Measurements from ENCODE around the gene PPP2R3B. TPM values are rescaled to one million over a fixed set of nuclear protein-coding genes. Genes with fewer than 3 reads are reported as not detected.
"Not testable (repeated sequence)": the region's sequence is repeated elsewhere in the genome, so short reads cannot be mapped to it uniquely, and the experiment has no call there.

PPP2R3B gene
- total RNA-seq, 4 donors from 2014 or later = 7.8 to 27.9 (median 11.6) TPM

GRCh38 chrX:384861-385260 lies 1.8 kb downstream of the PPP2R3B start:
- intact Hi-C loops (cut with DNase I; ENCODE audit: low total_unique reads) = loop anchor here (5.0 kb wide), 1 partner anchor 1207 kb away; the partner anchor contains the start of gene AKAP17A
- DNase-seq = no peak

GRCh38 chrX:378443-378842 lies 8.3 kb downstream of the PPP2R3B start:
- in situ Hi-C loops (cut with MboI; ENCODE audit: low pct_ligation_motif_present in 1 of 4, low pct_unique_long_range_greater_than_20kb in 1 of 4, low sequenced_read_pairs in 3 of 4) = no loop called here
- no peak overlapping the region for H3K27ac ChIP-seq
- no peak overlapping the region for H3K4me3 ChIP-seq
- no peak for DNase-seq
- TF ChIP-seq EP300 (IDR thresholded peaks at IDR 0.05; ENCODE audit: low read depth) (no peak), CTCF (IDR thresholded peaks at IDR 0.05) (no peak), POLR2A (IDR thresholded peaks at IDR 0.05) (no peak), POLR2AphosphoS5 (IDR thresholded peaks at IDR 0.05) (no peak)
- peaks cover 28% of the 10 kb centered on the region for H3K27me3 ChIP-seq
- no peaks in the 10 kb centered on the region for H3K36me3 ChIP-seq
- H3K4me1 ChIP-seq = peaks cover 0 to 14% (median 11%) of the 10 kb centered on the region in 4 donors
- no peaks in the 10 kb centered on the region for H3K9me3 ChIP-seq
- 63 to 81% methylated on average over 13 of the region's 13 CpGs for WGBS, 2 donors (ENCODE audit: low coverage in 1 of 2)
- intact Hi-C loops (cut with DNase I; ENCODE audit: low total_unique reads) = no loop called here

More at GRCh38 chrX:384861-385260, 1.8 kb downstream of the PPP2R3B start:
- no peak overlapping the region for H3K4me3 ChIP-seq
- H3K36me3 ChIP-seq = no peaks in the 10 kb centered on the region
- H3K4me1 ChIP-seq = peaks cover 8 to 13% (median 11%) of the 10 kb centered on the region in 4 donors
- 89 to 95% methylated on average over 5 to 9 of the region's 9 CpGs for WGBS, 2 donors (ENCODE audit: low coverage in 1 of 2)
- no peaks in the 10 kb centered on the region for H3K9me3 ChIP-seq
- in situ Hi-C loops (cut with MboI; ENCODE audit: low pct_ligation_motif_present in 1 of 4, low pct_unique_long_range_greater_than_20kb in 1 of 4, low sequenced_read_pairs in 3 of 4) = no loop called here
- H3K27ac ChIP-seq = no peak overlapping the region
- no peaks in the 10 kb centered on the region for H3K27me3 ChIP-seq
- TF ChIP-seq CTCF (IDR thresholded peaks at IDR 0.05) = no peak
- no peak for TF ChIP-seq EP300 (IDR thresholded peaks at IDR 0.05; ENCODE audit: low read depth)
- no peak for TF ChIP-seq POLR2AphosphoS5 (IDR thresholded peaks at IDR 0.05)
- no peak for TF ChIP-seq POLR2A (IDR thresholded peaks at IDR 0.05)

GRCh38 chrX:376206-376605 lies 10.5 kb downstream of the PPP2R3B start:
- H3K4me1 ChIP-seq = peaks cover 0 to 21% (median 14%) of the 10 kb centered on the region in 4 donors
- in situ Hi-C loops (cut with MboI; ENCODE audit: low pct_ligation_motif_present in 1 of 4, low pct_unique_long_range_greater_than_20kb in 1 of 4, low sequenced_read_pairs in 3 of 4); DNase-seq; H3K4me3 ChIP-seq; H3K36me3 ChIP-seq; H3K9me3 ChIP-seq; H3K27ac ChIP-seq; intact Hi-C loops (cut with DNase I; ENCODE audit: low total_unique reads): not testable (repeated sequence)
- 91% methylated on average over 14 of the region's 16 CpGs; no CpG with 5 or more reads in 1 of the 2 donors for WGBS, 2 donors (ENCODE audit: low coverage in 1 of 2)
- H3K27me3 ChIP-seq = peaks cover 49% of the 10 kb centered on the region

- no peak for TF ChIP-seq CTCF (IDR thresholded peaks at IDR 0.05)
- no peak for TF ChIP-seq POLR2AphosphoS5 (IDR thresholded peaks at IDR 0.05)
- TF ChIP-seq POLR2A (IDR thresholded peaks at IDR 0.05) = no peak
- no peak for TF ChIP-seq EP300 (IDR thresholded peaks at IDR 0.05; ENCODE audit: low read depth)
- 40 to 66% methylated on average over 2 to 38 of the region's 38 CpGs for whole genome bisulfite sequencing, 2 donors (ENCODE audit: low coverage in 1 of 2)
- in situ Hi-C loops (cut with MboI; ENCODE audit: low pct_ligation_motif_present in 1 of 4, low pct_unique_long_range_greater_than_20kb in 1 of 4, low sequenced_read_pairs in 3 of 4) = no loop called here
- Histone ChIP-seq H3K27ac (no peak overlapping the region), H3K4me1 (peaks cover 0 to 21% (median 14%) of the 10 kb centered on the region in 4 donors), H3K27me3 (peaks cover 49% of the 10 kb centered on the region), H3K36me3 (no peaks in the 10 kb centered on the region), H3K4me3 (no peak overlapping the region), H3K9me3 (no peaks in the 10 kb centered on the region)
- intact Hi-C loops (cut with DNase I; ENCODE audit: low total_unique reads) = no loop called here
- DNase-seq = no peak
These were observed 11.3 kb downstream of the PPP2R3B start for GRCh38 chrX:375181-376036.
